ENCODE data around the gene ROR2.
"Not testable (repeated sequence)": the region's sequence is repeated elsewhere in the genome, so short reads cannot be mapped to it uniquely, and the experiment has no call there.

Gene ROR2

DNA sequence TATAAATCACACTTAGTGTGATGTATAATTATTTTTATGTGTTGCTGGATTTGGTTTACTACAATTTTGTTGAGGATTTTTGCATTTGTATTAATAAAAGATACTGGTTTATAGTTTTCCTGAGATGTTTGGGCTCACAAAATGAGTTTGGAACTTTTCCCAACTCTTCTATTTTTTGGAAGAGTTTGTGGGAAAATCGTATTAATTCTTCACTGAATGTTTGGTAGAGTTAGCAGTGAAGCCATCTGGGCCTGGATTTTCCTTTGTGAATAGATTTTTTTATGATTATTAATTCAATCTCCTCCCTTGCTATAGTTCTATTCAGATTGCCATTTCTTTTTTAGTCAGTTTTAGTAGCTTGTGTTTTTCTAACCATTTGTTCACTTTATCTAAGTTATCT lies 324.7 kb downstream of the ROR2 start:
- Histone ChIP-seq H3K9ac (ENCODE audit: low read length) (no peak overlapping the region), H2AFZ (ENCODE audit: low read depth, low read length, severe bottlenecking) (no peak overlapping the region), H3K36me3 (ENCODE audit: low read length) (no peaks in the 10 kb centered on the region), H3K27ac (ENCODE audit: low read depth, low read length) (no peak overlapping the region), H3K4me2 (ENCODE audit: low read depth, low read length, poor library complexity, severe bottlenecking) (no peak overlapping the region), H3F3A (ENCODE audit: insufficient read depth) (no peaks in the 10 kb centered on the region), H3K9me2 (replicated peaks; ENCODE audit: insufficient read depth, low read length) (no peaks in the 10 kb centered on the region), H3K9me3 (ENCODE audit: insufficient read depth, low read length) (no peaks in the 10 kb centered on the region), H3K79me2 (ENCODE audit: insufficient read depth, low read length) (no peaks in the 10 kb centered on the region), H4K20me1 (ENCODE audit: low read depth, low read length) (no peaks in the 10 kb centered on the region), H3K27me3 (ENCODE audit: low read length) (no peaks in the 10 kb centered on the region), H3K4me3 (ENCODE audit: insufficient read depth, low read length, poor library complexity, severe bottlenecking) (no peak overlapping the region)
- TF ChIP-seq EZH2phosphoT487 (conservative IDR thresholded peaks at IDR 0.05; ENCODE audit: low read length), result no peak

DNA sequence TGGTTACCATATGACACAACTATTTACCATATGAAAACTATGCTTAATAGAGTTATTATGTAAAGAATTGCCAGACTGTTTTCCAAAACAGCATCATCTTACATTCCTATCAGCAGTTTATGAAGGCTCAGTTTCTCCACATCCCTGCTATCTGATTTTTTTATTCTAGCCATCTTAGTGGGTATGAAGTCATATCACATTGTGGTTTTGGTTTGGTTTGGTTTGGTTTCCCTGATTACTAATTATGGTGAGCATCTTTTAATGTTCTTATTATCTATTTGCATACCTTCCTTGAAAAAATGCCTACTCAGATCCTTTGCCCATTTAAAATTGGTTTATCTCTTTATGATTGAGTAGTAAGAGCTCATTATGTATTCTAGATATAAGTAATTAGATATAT lies 327.0 kb downstream of the ROR2 start:
- H3K9ac ChIP-seq (ENCODE audit: low read length), result no peak overlapping the region
- H3K4me3 ChIP-seq (ENCODE audit: insufficient read depth, low read length, poor library complexity, severe bottlenecking), result no peak overlapping the region
- no peaks in the 10 kb centered on the region for H3F3A ChIP-seq (ENCODE audit: insufficient read depth)
- H3K9me2 ChIP-seq (replicated peaks; ENCODE audit: insufficient read depth, low read length), result no peaks in the 10 kb centered on the region
- H3K79me2 ChIP-seq (ENCODE audit: insufficient read depth, low read length), result no peaks in the 10 kb centered on the region
- H3K36me3 ChIP-seq (ENCODE audit: low read length), result no peaks in the 10 kb centered on the region
- no peak overlapping the region for H3K4me2 ChIP-seq (ENCODE audit: low read depth, low read length, poor library complexity, severe bottlenecking)
- H3K27ac ChIP-seq (ENCODE audit: low read depth, low read length), result no peak overlapping the region
- H2AFZ ChIP-seq (ENCODE audit: low read depth, low read length, severe bottlenecking), result no peak overlapping the region
- H3K27me3 ChIP-seq (ENCODE audit: low read length), result no peaks in the 10 kb centered on the region
- TF ChIP-seq EZH2phosphoT487 (conservative IDR thresholded peaks at IDR 0.05; ENCODE audit: low read length), result no peak
- TF ChIP-seq, protein P1, sequence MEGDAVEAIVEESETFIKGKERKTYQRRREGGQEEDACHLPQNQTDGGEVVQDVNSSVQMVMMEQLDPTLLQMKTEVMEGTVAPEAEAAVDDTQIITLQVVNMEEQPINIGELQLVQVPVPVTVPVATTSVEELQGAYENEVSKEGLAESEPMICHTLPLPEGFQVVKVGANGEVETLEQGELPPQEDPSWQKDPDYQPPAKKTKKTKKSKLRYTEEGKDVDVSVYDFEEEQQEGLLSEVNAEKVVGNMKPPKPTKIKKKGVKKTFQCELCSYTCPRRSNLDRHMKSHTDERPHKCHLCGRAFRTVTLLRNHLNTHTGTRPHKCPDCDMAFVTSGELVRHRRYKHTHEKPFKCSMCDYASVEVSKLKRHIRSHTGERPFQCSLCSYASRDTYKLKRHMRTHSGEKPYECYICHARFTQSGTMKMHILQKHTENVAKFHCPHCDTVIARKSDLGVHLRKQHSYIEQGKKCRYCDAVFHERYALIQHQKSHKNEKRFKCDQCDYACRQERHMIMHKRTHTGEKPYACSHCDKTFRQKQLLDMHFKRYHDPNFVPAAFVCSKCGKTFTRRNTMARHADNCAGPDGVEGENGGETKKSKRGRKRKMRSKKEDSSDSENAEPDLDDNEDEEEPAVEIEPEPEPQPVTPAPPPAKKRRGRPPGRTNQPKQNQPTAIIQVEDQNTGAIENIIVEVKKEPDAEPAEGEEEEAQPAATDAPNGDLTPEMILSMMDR (IDR thresholded peaks at IDR 0.05; ENCODE audit: insufficient read depth, low read length, poor library complexity, severe bottlenecking), result no peak
- no peaks in the 10 kb centered on the region for H4K20me1 ChIP-seq (ENCODE audit: low read depth, low read length)
- no peaks in the 10 kb centered on the region for H3K9me3 ChIP-seq (ENCODE audit: insufficient read depth, low read length)

DNA sequence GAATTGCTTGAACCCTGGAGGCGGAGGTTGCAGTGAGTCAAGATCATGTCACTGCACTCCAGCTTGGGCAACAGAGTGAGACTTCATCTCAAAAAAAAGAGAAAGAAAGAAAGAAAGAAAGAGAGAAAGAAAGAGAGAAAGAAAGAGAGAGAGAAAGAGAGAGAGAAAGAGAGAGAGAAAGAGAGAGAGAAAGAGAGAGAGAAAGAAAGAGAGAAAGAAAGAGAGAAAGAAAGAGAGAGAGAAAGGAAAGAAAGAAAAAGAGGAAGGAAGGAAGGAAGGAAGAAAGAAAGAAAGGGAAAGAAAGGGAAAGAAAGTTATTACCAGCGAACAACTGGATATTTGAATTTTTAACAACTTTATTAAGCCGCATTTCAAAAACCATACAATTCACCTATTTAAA lies 327.9 kb downstream of the ROR2 start:
- H4K20me1 ChIP-seq (ENCODE audit: low read depth, low read length); H3K79me2 ChIP-seq (ENCODE audit: insufficient read depth, low read length); H3K27me3 ChIP-seq (ENCODE audit: low read length); H3K9me3 ChIP-seq (ENCODE audit: insufficient read depth, low read length); H3K9ac ChIP-seq (ENCODE audit: low read length); H3F3A ChIP-seq (ENCODE audit: insufficient read depth); H3K4me3 ChIP-seq (ENCODE audit: insufficient read depth, low read length, poor library complexity, severe bottlenecking); H3K9me2 ChIP-seq (replicated peaks; ENCODE audit: insufficient read depth, low read length); H2AFZ ChIP-seq (ENCODE audit: low read depth, low read length, severe bottlenecking); H3K4me2 ChIP-seq (ENCODE audit: low read depth, low read length, poor library complexity, severe bottlenecking); H3K27ac ChIP-seq (ENCODE audit: low read depth, low read length); H3K36me3 ChIP-seq (ENCODE audit: low read length): not testable (repeated sequence)

DNA sequence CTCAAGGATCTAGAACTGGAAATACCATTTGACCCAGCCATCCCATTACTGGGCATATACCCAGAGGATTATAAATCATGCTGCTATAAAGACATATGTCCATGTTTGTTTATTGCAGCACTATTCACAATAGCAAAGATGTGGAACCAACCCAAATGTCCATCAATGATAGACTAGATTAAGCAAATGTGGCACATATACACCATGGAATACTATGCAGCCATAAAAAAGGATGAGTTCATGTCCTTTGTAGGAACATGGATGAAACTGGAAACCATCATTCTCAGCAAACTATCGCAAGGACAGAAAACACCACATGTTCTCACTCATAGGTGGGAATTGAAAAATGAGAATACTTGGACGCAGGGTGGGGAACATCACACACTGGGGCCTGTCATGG lies 336.0 kb downstream of the ROR2 start:
- H3K4me3 ChIP-seq (ENCODE audit: insufficient read depth, low read length, poor library complexity, severe bottlenecking); H3F3A ChIP-seq (ENCODE audit: insufficient read depth); H3K36me3 ChIP-seq (ENCODE audit: low read length); H3K9me3 ChIP-seq (ENCODE audit: insufficient read depth, low read length); H3K79me2 ChIP-seq (ENCODE audit: insufficient read depth, low read length); H3K4me2 ChIP-seq (ENCODE audit: low read depth, low read length, poor library complexity, severe bottlenecking); H4K20me1 ChIP-seq (ENCODE audit: low read depth, low read length); H2AFZ ChIP-seq (ENCODE audit: low read depth, low read length, severe bottlenecking); H3K9ac ChIP-seq (ENCODE audit: low read length); H3K9me2 ChIP-seq (replicated peaks; ENCODE audit: insufficient read depth, low read length); H3K27ac ChIP-seq (ENCODE audit: low read depth, low read length); H3K27me3 ChIP-seq (ENCODE audit: low read length): not testable (repeated sequence)

DNA sequence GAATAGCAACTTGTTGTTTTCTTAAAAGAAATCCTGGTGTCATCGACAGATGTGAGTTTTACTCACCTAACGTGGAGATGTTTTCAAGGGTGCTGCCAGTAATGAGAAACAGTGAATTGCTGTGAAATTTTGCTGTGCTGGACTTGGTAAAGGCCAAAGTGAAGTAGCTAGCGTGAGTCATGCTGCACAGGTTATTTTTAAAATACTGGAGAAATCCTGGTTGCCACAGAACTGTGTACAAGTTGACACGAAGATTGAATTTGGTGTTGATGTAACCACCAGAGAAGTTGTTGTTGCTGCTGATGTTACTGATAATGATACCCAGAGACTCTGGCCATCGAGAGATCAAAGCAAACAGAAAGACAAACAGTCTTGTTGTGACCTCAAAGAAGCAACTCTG lies 338.4 kb downstream of the ROR2 start:
- H3K36me3 ChIP-seq (ENCODE audit: low read length), result no peaks in the 10 kb centered on the region
- H3K4me3 ChIP-seq (ENCODE audit: insufficient read depth, low read length, poor library complexity, severe bottlenecking), result no peak overlapping the region
- no peaks in the 10 kb centered on the region for H3K9me3 ChIP-seq (ENCODE audit: insufficient read depth, low read length)
- no peak overlapping the region for H3K9ac ChIP-seq (ENCODE audit: low read length)
- H2AFZ ChIP-seq (ENCODE audit: low read depth, low read length, severe bottlenecking), result no peak overlapping the region
- no peak overlapping the region for H3K4me2 ChIP-seq (ENCODE audit: low read depth, low read length, poor library complexity, severe bottlenecking)
- H3K27ac ChIP-seq (ENCODE audit: low read depth, low read length), result no peak overlapping the region
- no peaks in the 10 kb centered on the region for H3K9me2 ChIP-seq (replicated peaks; ENCODE audit: insufficient read depth, low read length)
- no peak for TF ChIP-seq EZH2phosphoT487 (conservative IDR thresholded peaks at IDR 0.05; ENCODE audit: low read length)
- TF ChIP-seq, protein P1 (IDR thresholded peaks at IDR 0.05; ENCODE audit: insufficient read depth, low read length, poor library complexity, severe bottlenecking), result no peak
- H3K27me3 ChIP-seq (ENCODE audit: low read length), result no peaks in the 10 kb centered on the region
- no peaks in the 10 kb centered on the region for H4K20me1 ChIP-seq (ENCODE audit: low read depth, low read length)
- H3K79me2 ChIP-seq (ENCODE audit: insufficient read depth, low read length), result no peaks in the 10 kb centered on the region
- H3F3A ChIP-seq (ENCODE audit: insufficient read depth), result no peaks in the 10 kb centered on the region
